Measurements from ENCODE around the gene PLEKHM3. TPM values are rescaled to one million over a fixed set of nuclear protein-coding genes. Genes with fewer than 3 reads are reported as not detected.

The PLEKHM3 gene
- total RNA-seq, 2 donors from 2014 or later: 8.2 to 10.7 TPM

GRCh38 chr2:207849443-207849842, 175.9 kb downstream of the PLEKHM3 start:
- no peak for DNase-seq
- intact Hi-C loops (cut with DNase I): no loop called here
- ATAC-seq: peak in 1 of 2 donors; percentile 54

- DNase-seq: no peak
- ATAC-seq: no peak
- intact Hi-C loops (cut with DNase I): no loop called here
Observed at GRCh38 chr2:207848545-207848928, 176.8 kb downstream of the PLEKHM3 start.

GRCh38 chr2:207847807-207848544, 177.4 kb downstream of the PLEKHM3 start:
- ATAC-seq (peak; percentile 73 to 82), DNase-seq (peak; percentile 40)
- intact Hi-C loops (cut with DNase I): no loop called here

GRCh38 chr2:207847098-207847806, 178.1 kb downstream of the PLEKHM3 start:
- DNase-seq: no peak
- intact Hi-C loops (cut with DNase I): no loop called here
- ATAC-seq: no peak

- no peak for DNase-seq
- ATAC-seq: no peak
- intact Hi-C loops (cut with DNase I): no loop called here
Observed at GRCh38 chr2:207845202-207845864, 180.0 kb downstream of the PLEKHM3 start.

GRCh38 chr2:207844648-207845047, 180.7 kb downstream of the PLEKHM3 start:
- ATAC-seq (no peak), DNase-seq (no peak)
- intact Hi-C loops (cut with DNase I): no loop called here

DNA sequence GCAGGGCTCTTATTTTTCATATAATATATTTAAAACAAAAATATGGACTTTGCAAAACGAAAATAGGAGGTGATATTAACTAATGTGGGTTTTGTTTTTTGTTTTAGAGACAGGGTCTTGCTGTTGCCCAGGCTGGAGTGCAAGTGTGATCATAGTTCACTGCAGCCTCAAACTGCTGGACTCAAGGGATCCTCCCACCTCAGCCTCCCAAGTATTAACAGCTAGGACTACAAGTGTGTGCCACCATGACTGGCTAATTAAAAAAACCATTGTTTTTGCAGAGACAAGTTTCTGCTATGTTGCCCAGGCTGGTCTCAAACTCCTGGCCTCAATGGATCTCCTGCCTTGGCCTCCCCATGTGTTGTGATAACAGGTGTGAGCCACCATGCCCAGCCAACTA, 185.2 kb downstream of the PLEKHM3 start:
- intact Hi-C loops (cut with DNase I): no loop called here
- ATAC-seq: no peak
- DNase-seq: no peak

DNA sequence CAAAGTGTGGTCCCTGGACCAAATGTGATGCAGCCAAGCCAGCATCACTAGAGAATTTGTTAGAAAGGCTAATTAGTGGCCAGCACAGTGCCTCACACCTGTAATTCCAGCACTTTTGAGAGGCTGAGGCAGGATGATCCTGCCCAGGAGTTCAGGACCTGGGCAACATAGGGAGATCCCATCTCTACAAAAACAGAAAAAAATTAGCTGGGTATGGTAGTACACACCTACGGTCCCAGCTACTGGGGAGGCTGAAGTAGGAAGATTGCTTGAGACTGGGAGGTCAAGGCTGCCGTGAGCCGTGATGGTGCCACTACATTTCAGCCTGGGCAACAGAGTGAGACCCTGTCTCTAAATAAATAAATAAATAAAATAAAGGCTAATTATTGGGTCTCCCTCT, 185.8 kb downstream of the PLEKHM3 start:
- intact Hi-C loops (cut with DNase I): loop anchor here in 1 of 2 donors (10.0 kb wide), 1 partner anchor 55 kb away; no protein-coding TSS in a partner anchor
- ATAC-seq: no peak
- DNase-seq: no peak

GRCh38 chr2:207839028-207839427, 186.3 kb downstream of the PLEKHM3 start:
- intact Hi-C loops (cut with DNase I): loop anchor here in 1 of 2 donors (10.0 kb wide), 1 partner anchor 56 kb away; no protein-coding TSS in a partner anchor
- ATAC-seq (no peak), DNase-seq (no peak)

GRCh38 chr2:207836521-207837133, 188.7 kb downstream of the PLEKHM3 start:
- DNase-seq (peak; percentile 40), ATAC-seq (peak; percentile 80 to 91)
- intact Hi-C loops (cut with DNase I): loop anchor here in 1 of 2 donors (10.0 kb wide), 1 partner anchor 58 kb away; no protein-coding TSS in a partner anchor

DNA sequence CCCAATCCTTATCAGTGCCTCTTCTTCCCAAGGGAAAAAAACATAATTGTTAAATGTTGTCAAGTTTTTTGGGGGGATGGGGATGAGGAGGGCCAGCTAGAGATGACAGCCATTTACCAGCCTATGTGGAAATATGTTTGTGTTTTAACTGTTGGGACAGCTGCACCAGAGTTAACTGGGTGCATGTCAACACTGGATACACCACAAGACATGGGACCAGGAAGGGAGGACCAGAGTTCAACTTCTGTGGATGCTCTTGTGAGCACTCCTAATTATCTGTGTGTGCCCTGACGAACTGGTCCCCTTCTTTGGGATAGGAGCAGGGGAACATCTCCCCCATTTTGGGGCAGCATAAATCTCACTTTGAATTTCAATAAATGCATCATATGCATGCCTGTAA, 189.5 kb downstream of the PLEKHM3 start:
- intact Hi-C loops (cut with DNase I): loop anchor here in 1 of 2 donors (10.0 kb wide), 1 partner anchor 59 kb away; no protein-coding TSS in a partner anchor
- ATAC-seq: no peak
- no peak for DNase-seq

- intact Hi-C loops (cut with DNase I): loop anchor here in 1 of 2 donors (10.0 kb wide), 1 partner anchor 62 kb away; no protein-coding TSS in a partner anchor
- no peak for DNase-seq
- ATAC-seq: peak in 1 of 2 donors; percentile 32
Observed at GRCh38 chr2:207833251-207833751, 192.0 kb downstream of the PLEKHM3 start.

GRCh38 chr2:207831584-207832248, 193.6 kb downstream of the PLEKHM3 start:
- DNase-seq: no peak
- ATAC-seq: no peak
- intact Hi-C loops (cut with DNase I): loop anchor here in 1 of 2 donors (10.0 kb wide), 1 partner anchor 63 kb away; no protein-coding TSS in a partner anchor

GRCh38 chr2:207830778-207831438, 194.4 kb downstream of the PLEKHM3 start:
- intact Hi-C loops (cut with DNase I): loop anchor here in 1 of 2 donors (10.0 kb wide), 1 partner anchor 64 kb away; no protein-coding TSS in a partner anchor
- ATAC-seq (no peak), DNase-seq (no peak)

DNA sequence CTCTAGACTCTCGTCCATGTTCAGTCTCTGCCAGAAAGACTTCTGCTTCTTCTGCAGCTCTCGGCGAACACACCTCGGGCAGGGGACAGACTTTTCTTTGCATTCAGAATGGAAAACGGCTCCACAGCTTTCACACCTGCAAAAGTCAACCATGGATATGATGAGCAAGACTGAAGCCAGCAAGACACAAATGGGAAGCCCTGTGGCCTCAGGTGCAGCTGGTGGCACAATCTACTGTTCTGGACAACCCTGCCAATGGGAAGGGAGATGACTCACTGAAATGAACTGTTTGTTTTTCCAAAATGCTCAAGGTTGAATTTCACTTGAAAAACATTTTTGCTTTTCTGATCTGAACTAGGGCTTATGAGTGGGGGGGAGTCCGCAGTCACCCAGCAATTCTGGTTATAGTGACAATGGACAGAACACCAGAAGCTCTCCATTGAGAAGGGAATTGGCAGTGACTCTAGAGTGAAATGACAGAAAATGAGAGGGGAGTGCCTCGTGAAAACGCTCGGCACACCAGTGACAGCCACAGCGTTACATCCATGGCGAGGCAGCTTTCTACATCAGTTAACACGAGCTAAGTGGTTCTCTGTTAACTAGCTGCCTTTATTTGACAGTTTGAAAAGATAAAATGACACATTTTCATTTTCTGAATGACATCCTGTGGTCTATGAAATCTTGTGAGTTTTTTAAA, 196.8 kb downstream of the PLEKHM3 start:
- no peak for DNase-seq
- peak in 1 of 2 donors; percentile 14 for ATAC-seq
- intact Hi-C loops (cut with DNase I): no loop called here

DNA sequence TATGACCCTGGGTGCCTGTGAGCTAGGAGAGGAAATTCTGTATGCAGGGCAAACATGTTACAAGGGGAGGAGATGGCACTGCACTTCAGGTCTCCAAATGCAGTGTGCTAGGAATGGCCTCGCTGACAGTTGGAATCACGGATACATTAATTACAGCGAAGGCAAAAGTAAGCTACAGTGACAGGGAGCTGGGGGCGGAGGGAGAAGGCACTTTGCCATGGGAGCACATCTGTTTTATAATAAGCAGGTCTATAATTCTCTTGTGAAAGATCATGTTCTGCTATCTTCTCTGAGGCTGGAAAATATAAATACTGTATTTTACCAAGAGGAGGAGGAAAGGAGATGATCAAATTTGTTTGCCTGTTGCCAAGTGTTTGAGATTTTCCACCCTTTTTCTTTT, 199.3 kb downstream of the PLEKHM3 start:
- intact Hi-C loops (cut with DNase I): no loop called here
- ATAC-seq: peak; percentile 6 to 25
- DNase-seq: no peak
